SK-N-MC (cell line): ENCODE measurements around the gene RNASE8.

Source experiments
- EZH2 ChIP-seq: fragments of 200-600 bp; sonication (generic); IDR thresholded peaks from one replicate; pipeline ENCODE4 v1.6.1; 2017; ENCODE audit warnings: antibody characterized with exemption
- POLR2AphosphoS5 ChIP-seq: IDR thresholded peaks from 2 replicates; pipeline ENCODE4 v1.6.1; 2012; ENCODE audit warnings: mild to moderate bottlenecking, low read depth, low read length, borderline replicate concordance

- TF ChIP-seq EZH2 (no peak), POLR2AphosphoS5 (no peak)
Measured at GRCh38 chr14:21020977-21021545, 36.6 kb upstream of the RNASE8 start.
